Raji (cell line): ENCODE measurements around the gene ANXA4.

Experiments
- POLR2A ChIP-seq: IDR thresholded peaks from 2 replicates; pipeline ENCODE4 v1.6.1; 2011; ENCODE audit warnings: low read depth, low read length, control low read depth; ENCODE audit not compliant: insufficient read depth

ANXA4 gene

GRCh38 chr2:69716555-69717120 lies 25.3 kb upstream of the ANXA4 start:
- no peak for TF ChIP-seq POLR2A

DNA sequence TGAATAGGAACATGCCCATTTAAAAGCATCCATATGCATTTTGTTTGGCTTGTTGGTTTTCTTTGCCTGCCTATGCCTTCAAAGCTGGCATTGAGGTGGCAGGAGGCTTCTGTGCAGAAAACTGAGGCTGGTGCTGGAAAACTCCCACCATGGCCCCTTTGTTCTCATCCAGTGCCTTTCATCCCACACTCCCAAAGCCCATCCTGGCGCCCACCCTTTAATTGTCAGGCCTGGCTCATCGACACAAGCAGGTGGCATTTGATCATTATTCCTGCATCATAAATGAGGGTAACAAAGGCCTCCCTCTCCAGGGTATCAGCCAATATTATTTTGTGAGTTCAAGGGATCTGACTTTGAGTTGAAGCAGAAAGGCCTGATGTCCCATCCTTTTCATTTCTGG lies 24.7 kb upstream of the ANXA4 start:
- TF ChIP-seq POLR2A, result no peak

GRCh38 chr2:69717861-69718273 lies 24.1 kb upstream of the ANXA4 start:
- TF ChIP-seq POLR2A, result no peak

- TF ChIP-seq POLR2A, result no peak
These were observed 23.5 kb upstream of the ANXA4 start for GRCh38 chr2:69718338-69718965.

GRCh38 chr2:69720404-69720803 lies 21.5 kb upstream of the ANXA4 start:
- TF ChIP-seq POLR2A, result no peak

DNA sequence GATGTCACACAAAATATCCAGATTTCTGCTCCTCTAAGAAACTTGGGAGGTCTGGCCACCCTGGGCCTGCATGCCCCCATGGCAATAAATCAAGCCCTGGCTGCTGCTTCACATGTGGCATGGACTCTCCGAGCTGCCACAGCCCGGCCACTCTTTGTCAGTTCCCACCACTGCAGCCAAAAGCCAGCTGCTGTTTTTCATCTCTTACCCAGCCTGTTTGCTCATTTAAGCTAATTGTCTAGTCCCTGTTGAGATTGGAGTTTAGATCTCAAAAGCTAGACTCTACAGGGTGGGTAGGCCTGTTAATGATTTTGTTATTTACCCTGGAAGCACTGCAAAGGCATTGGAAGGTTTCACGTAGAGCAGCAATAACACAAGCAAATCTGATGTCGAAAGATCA lies 20.9 kb upstream of the ANXA4 start:
- no peak for TF ChIP-seq POLR2A

DNA sequence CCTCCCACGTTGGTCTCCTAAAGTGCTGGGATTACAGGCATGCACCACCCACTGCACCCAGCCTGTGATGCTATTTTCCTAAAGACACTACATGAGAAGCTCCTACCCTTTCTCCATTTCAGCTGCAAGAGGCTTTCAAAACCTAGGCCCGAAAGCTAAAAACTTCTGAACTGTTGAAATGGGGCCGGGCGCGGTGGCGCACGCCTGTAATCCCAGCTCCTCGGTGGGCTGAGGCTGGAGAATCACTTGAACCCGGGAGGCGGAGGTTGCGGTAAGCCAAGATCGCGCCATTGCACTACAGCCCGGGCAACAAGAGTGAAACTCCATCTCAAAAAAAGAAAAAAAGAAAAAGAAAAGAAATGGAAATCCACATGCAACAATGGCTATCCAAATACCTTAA lies 18.1 kb upstream of the ANXA4 start:
- no peak for TF ChIP-seq POLR2A

- no peak for TF ChIP-seq POLR2A
These were observed 17.3 kb upstream of the ANXA4 start for GRCh38 chr2:69724540-69725159.

GRCh38 chr2:69725706-69726360 lies 16.1 kb upstream of the ANXA4 start:
- no peak for TF ChIP-seq POLR2A

DNA sequence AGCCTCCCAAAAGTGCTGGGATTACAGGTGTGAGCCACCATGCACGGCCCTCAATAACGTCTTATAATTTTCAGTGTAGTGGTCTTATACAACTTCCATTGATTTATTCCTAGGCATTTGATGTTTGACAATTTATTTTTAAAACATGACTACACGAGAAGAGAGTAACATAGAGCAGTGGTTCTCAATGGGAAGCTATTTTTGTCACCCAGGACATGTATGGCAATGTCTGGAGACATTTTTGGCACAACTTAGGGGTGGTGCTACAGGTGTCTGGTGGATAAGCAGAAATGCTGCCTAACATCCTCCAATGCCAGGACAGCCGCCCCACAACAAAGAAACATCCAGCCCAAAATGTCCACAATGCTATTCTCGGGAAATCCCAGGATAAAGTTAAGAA lies 12.7 kb upstream of the ANXA4 start:
- no peak for TF ChIP-seq POLR2A

DNA sequence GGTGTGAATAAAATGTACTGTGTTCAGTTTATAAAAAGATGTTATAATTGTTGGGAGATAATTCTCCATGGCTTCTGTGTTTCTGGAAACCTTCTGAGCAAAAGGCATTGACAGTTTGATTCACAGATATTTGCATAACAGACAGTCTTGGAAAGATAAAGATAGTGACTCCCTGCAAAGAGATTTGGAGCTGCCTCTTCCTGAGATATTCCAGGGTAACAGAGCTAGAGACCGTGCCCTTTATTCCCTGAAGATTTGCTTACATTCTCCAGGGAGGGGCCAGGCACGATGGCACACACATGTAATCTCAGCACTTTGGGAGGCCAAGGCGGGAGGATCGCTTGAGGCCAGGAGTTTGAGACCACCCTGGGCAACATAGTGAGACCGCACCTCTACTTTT lies 12.2 kb upstream of the ANXA4 start:
- no peak for TF ChIP-seq POLR2A

DNA sequence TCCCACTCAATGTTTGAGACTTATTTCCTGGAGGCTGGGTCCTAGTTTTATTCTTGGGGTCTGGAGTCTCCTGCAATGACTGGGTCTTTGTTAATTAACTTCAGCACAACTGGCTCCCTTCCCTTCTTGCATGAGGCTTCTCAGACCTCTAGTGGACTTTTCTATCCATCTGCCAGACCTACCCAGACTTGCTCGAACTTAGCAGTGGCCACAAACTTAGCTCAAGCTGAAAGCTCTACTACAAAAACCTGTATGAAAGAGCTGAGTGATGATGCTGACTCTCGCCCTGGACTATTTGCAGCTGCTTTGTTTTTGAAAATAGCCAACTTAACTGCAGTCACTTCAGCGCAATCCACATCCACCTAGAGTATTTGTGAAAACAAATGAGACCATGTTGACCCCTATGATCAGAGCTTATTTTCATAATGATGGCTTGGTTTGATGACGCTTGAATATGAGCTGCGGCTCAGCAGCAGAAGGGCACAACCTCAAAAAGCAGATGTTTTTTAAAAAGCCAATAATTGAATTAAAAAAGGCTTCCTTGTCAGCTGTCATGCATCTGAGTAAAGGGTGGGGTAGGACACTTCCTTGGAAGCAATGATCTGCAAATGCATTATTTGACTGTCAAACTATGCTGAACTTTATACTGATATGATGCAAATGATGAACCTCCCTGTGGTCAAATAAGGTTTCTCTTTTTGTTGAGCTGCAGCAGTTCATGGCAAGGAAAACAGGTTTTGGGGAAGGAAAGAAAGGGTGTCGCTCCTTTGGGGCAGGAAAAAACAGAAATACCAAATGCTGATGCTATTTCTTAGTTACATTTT lies 10.6 kb upstream of the ANXA4 start:
- peak; percentile 20; the same call in 1 of the 2 replicates for TF ChIP-seq POLR2A

DNA sequence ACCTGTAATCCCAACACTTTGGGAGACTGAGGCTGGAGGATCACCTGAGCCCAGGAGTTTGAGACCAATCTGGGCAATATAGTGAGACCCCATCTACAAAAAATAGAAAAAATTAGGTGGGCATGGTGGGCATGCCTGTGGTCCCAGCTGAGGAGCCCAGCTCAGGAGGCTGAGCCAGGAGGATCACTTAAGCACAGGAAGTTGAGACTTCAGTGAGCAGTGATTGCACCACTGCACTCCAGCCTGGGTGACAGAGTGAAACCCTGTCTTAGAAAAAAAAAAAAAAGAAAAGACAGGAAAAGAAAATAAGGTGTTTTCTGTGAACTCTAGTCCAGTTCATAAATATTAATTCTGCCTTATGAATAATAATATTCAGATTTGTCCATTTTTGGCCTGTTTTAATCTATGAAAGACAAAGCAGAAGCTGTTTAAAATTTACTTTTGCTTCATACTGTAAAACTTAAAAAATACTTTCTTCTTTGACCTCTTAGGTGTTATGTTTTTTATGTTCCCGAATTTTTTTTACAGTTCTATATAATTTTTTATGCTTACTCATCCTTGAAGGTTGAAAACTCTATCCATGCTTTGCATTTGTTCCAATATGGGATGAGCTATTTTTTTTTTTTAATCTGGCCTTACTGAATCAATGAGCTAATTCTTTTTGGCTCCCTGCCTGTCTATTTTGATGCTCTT lies 8.4 kb upstream of the ANXA4 start:
- TF ChIP-seq POLR2A, result 0 out of 2 replicates have a peak, but pooled peaks have one; percentile 13

- no peak for TF ChIP-seq POLR2A
These were observed 7.8 kb upstream of the ANXA4 start for GRCh38 chr2:69734035-69734611.
